GM12892 (cell line): ENCODE measurements around the gene CFAP61.

Experiments used
- POLR2A ChIP-seq: IDR thresholded peaks from 2 replicates; pipeline ENCODE4 v1.6.1; 2011; ENCODE audit warnings: low read depth, low read length, control low read depth
- POLR2AphosphoS5 ChIP-seq: IDR thresholded peaks from 2 replicates; pipeline ENCODE4 v1.6.1; 2011; ENCODE audit warnings: low read depth, low read length, control low read depth
- TAF1 ChIP-seq: IDR thresholded peaks from 2 replicates; pipeline ENCODE4 v1.6.1; 2011; ENCODE audit warnings: low read depth, mild to moderate bottlenecking, control low read depth, low read length, borderline replicate concordance

GRCh38 chr20:20327746-20328145, 275.4 kb downstream of the CFAP61 start:
- no peak for TF ChIP-seq POLR2AphosphoS5
- TF ChIP-seq POLR2A, result no peak
- no peak for TF ChIP-seq TAF1
